GM12878 (cell line): ENCODE results near the gene C1QTNF5. TPM values are rescaled to one million over a fixed set of nuclear protein-coding genes. Genes with fewer than 3 reads are reported as not detected.

Source experiments
- ATAC-seq: fragments of 200-7000 bp; cut with Tn5 transposase; 3 replicates; pipeline ENCODE4 v1.9.1; 2020; ENCODE audit warnings: mild to moderate bottlenecking, moderate library complexity
- BruUV-seq: library from RNA; stranded (reverse); fragments of 400-500 nt; replicated peaks from 2 replicates; lab custom pipeline; 2021; lab: Mats Ljungman, UMichigan
- CTCF ChIA-PET: fragments of 300-600 bp; sonication (Branson Sonifier 250); formaldehyde crosslinking; extraction: SDS; loops from one replicate; lab custom pipeline; 2021; ENCODE audit warnings: inconsistent platforms; lab: Yijun Ruan, JAX
- POLR2A ChIA-PET: fragments of 350-600 bp; formaldehyde crosslinking; extraction: SDS; loops from one replicate; lab custom pipeline; 2021; ENCODE audit warnings: inconsistent platforms; lab: Charles Lee
- RAD21 ChIA-PET: fragments of 300-600 bp; sonication (Branson Sonifier 250); formaldehyde crosslinking; loops from one replicate; lab custom pipeline; 2023; ENCODE audit warnings: antibody characterized with exemption; ENCODE audit not compliant: unreplicated experiment; lab: Charles Lee
- SMC1A ChIA-PET: fragments of 300-600 bp; sonication (Branson Sonifier 250); formaldehyde crosslinking; loops from one replicate; lab custom pipeline; 2023; ENCODE audit not compliant: unreplicated experiment, uncharacterized antibody; lab: Charles Lee
- DNase-seq: peaks from one replicate; pipeline ENCODE4 v3.0.0-alpha.2; 2011; ENCODE audit warnings: low read depth, low spot score
- FAIRE-seq: peaks from 3 replicates; lab custom pipeline; 2011; peaks lifted over from hg19 to GRCh38; lab: Jason Lieb, UNC
- H2AFZ ChIP-seq: 2 replicates; pipeline ENCODE4 v1.6.0; 2011; ENCODE audit warnings: low read depth, low read length, control low read depth; ENCODE audit not compliant: control insufficient read depth
- H3K27ac ChIP-seq: 2 replicates; pipeline ENCODE4 v1.5.1; 2011; ENCODE audit warnings: control low read depth; ENCODE audit not compliant: control insufficient read depth, insufficient read depth
- H3K27me3 ChIP-seq, 2 experiments: replicated peaks in 1 of 2; 2 replicates each; pipeline versions ENCODE4 v1.6.0 to v1.6.1; 2011; ENCODE audit warnings: low read length in 1 of 2; ENCODE audit not compliant: control insufficient read depth in 2 of 2, insufficient read depth in 2 of 2
- H3K36me3 ChIP-seq, 2 experiments: 2 replicates each; pipeline ENCODE4 v1.5.1; 2011; ENCODE audit warnings: low read length in 1 of 2; ENCODE audit not compliant: control insufficient read depth in 2 of 2, insufficient read depth in 2 of 2
- H3K4me1 ChIP-seq: 2 replicates; pipeline ENCODE4 v1.6.1; 2011; ENCODE audit warnings: mild to moderate bottlenecking, low read length, moderate library complexity, mixed read lengths; ENCODE audit not compliant: control insufficient read depth, insufficient read depth
- H3K4me2 ChIP-seq: 2 replicates; pipeline ENCODE4 v1.6.0; 2011; ENCODE audit warnings: control low read depth; ENCODE audit not compliant: control insufficient read depth, insufficient read depth
- H3K4me3 ChIP-seq: fragments of 200-600 bp; sonication (generic); 2 replicates; pipeline ENCODE4 v1.5.1; 2016
- H3K79me2 ChIP-seq: 2 replicates; pipeline ENCODE4 v1.6.0; 2011; ENCODE audit warnings: low read length; ENCODE audit not compliant: control insufficient read depth, insufficient read depth
- H3K9ac ChIP-seq: 2 replicates; pipeline ENCODE4 v1.8.0; 2011; ENCODE audit warnings: low read length, control low read depth, mixed read lengths; ENCODE audit not compliant: control insufficient read depth, insufficient read depth
- H3K9me3 ChIP-seq: replicated peaks from 3 replicates; pipeline ENCODE4 v1.5.1; 2011; ENCODE audit warnings: mild to moderate bottlenecking, low read length; ENCODE audit not compliant: control insufficient read depth, insufficient read depth
- H4K20me1 ChIP-seq: 2 replicates; pipeline ENCODE4 v1.6.0; 2011; ENCODE audit not compliant: control insufficient read depth, insufficient read depth
- CBFB ChIP-seq: IDR thresholded peaks from 2 replicates; pipeline ENCODE4 v1.6.1; 2016; ENCODE audit warnings: antibody characterized with exemption, low read depth
- IKZF1 ChIP-seq: fragments of 450-650 bp; conservative IDR thresholded peaks from 2 replicates; pipeline ENCODE4 v1.6.1; 2017; ENCODE audit warnings: antibody characterized with exemption, mild to moderate bottlenecking
- PAX8 ChIP-seq: fragments of 450-650 bp; IDR thresholded peaks from 2 replicates; pipeline ENCODE4 v1.6.1; 2017; ENCODE audit warnings: mild to moderate bottlenecking, moderate library complexity
- TCF3 ChIP-seq: IDR thresholded peaks from 2 replicates; pipeline ENCODE4 v1.6.1; 2012; ENCODE audit warnings: low read depth, mild to moderate bottlenecking, low read length, borderline replicate concordance; ENCODE audit not compliant: insufficient read depth
- WGBS: methylation state at CpG from one replicate; pipeline ENCODE4 v1.1.6; 2016; ENCODE audit warnings: low lambda C conversion rate; ENCODE audit not compliant: insufficient replicate concordance, insufficient coverage; ENCODE audit errors: missing lambda C conversion rate; 5-methylcytosine and 5-hydroxymethylcytosine counted together
- in situ Hi-C: fragments of 300-500 bp; cut with MboI; formaldehyde crosslinking; loops from 9 replicates; pipeline ENCODE4 v1.14.3; 2018; ENCODE audit warnings: mixed read lengths
- intact Hi-C: fragments of 100-400 bp; cut with micrococcal nuclease; formaldehyde crosslinking; loops from one replicate; pipeline ENCODE4 v1.14.2; 2022; ENCODE audit not compliant: unreplicated experiment
- polyA plus RNA-seq, 11 experiments: library from polyadenylated mRNA; depleted of rRNA in 4 of 11; unstranded in 6 of 11; stranded (reverse) in 5 of 11; fragments of >200 nt; fragmentation: Nextera tagmentation in 4 of 11; fragmentation: Illumina TruSeq in 1 of 11; extraction: Ambion mirVana in 4 of 11; extraction: Trizol in 1 of 11; gene quantifications; 1 replicate in 1 of 11; 2 replicates in 10 of 11; pipeline versions ENCODE4 v1.2.1 to v1.2.3, GENCODE V29; 2011 to 2016; ENCODE audit warnings: inconsistent platforms in 2 of 11, missing spikeins in 2 of 11, low read depth in 1 of 11
- total RNA-seq, 4 experiments: library from RNA; depleted of rRNA in 3 of 4; stranded (reverse); fragments of >200 nt in 3 of 4; fragmentation: Illumina TruSeq in 1 of 4; extraction: Trizol in 1 of 4; gene quantifications; 2 replicates each; pipeline versions ENCODE4 v1.2.1 to v1.2.3, GENCODE V29; 2013 to 2021
- TF ChIP-seq, protein P1 (sequence below): fragments of 450-650 bp; formaldehyde crosslinking; IDR thresholded peaks from 2 replicates; pipeline ENCODE4 v1.4.0; 2020; ENCODE audit warnings: mild to moderate bottlenecking, moderate library complexity
- TF ChIP-seq, protein P2 (sequence below): IDR thresholded peaks from 2 replicates; pipeline ENCODE4 v1.6.1; 2012; ENCODE audit warnings: improper control_type of control experiment, low read depth, low read length; ENCODE audit not compliant: insufficient replicate concordance

C1QTNF5 gene
- total and polyA plus RNA-seq, 10 of the 15 experiments (the other 5 are each of a cell fraction or from before 2014, with no cell fraction given): not detected

DNA sequence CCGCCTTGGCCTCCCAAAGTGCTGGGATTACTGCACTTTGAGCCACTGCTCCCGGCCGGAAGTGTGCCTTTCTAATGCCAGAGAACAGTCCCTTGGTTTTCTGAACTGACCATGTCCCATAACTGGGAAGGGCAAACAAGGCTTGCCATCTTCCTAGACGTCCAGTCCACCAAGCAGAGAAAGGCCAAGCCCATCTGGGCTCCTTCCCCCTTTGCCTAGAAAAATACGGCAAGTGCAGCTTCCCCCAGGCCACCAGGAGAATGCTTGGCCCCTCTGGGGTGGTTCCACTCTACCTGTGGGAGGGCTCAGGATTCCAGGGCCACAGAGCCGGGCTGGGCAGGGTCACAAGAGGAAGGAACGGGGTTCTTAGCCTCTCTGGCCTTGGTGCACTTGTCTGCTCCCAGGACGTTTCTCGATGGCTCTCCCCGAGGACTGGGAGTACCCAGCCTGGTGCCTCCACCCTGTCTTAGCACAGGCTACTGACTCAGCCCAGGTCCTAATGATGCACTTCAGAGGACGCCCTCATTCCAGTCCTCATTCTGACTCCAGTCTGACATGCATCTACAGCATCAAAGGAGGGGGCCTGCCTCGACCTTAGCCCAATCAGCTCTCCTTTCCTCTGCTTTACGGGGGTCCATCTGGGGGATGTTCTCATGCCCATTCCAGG is 39.6 kb upstream of the C1QTNF5 start (continued):
- TF ChIP-seq, protein P1, sequence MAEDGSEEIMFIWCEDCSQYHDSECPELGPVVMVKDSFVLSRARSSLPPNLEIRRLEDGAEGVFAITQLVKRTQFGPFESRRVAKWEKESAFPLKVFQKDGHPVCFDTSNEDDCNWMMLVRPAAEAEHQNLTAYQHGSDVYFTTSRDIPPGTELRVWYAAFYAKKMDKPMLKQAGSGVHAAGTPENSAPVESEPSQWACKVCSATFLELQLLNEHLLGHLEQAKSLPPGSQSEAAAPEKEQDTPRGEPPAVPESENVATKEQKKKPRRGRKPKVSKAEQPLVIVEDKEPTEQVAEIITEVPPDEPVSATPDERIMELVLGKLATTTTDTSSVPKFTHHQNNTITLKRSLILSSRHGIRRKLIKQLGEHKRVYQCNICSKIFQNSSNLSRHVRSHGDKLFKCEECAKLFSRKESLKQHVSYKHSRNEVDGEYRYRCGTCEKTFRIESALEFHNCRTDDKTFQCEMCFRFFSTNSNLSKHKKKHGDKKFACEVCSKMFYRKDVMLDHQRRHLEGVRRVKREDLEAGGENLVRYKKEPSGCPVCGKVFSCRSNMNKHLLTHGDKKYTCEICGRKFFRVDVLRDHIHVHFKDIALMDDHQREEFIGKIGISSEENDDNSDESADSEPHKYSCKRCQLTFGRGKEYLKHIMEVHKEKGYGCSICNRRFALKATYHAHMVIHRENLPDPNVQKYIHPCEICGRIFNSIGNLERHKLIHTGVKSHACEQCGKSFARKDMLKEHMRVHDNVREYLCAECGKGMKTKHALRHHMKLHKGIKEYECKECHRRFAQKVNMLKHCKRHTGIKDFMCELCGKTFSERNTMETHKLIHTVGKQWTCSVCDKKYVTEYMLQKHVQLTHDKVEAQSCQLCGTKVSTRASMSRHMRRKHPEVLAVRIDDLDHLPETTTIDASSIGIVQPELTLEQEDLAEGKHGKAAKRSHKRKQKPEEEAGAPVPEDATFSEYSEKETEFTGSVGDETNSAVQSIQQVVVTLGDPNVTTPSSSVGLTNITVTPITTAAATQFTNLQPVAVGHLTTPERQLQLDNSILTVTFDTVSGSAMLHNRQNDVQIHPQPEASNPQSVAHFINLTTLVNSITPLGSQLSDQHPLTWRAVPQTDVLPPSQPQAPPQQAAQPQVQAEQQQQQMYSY (CRISPR knock-in tag): no peak
- TF ChIP-seq PAX8 (no peak), IKZF1 (no peak)
- TF ChIP-seq, all 136 proteins: peak for 0

DNA sequence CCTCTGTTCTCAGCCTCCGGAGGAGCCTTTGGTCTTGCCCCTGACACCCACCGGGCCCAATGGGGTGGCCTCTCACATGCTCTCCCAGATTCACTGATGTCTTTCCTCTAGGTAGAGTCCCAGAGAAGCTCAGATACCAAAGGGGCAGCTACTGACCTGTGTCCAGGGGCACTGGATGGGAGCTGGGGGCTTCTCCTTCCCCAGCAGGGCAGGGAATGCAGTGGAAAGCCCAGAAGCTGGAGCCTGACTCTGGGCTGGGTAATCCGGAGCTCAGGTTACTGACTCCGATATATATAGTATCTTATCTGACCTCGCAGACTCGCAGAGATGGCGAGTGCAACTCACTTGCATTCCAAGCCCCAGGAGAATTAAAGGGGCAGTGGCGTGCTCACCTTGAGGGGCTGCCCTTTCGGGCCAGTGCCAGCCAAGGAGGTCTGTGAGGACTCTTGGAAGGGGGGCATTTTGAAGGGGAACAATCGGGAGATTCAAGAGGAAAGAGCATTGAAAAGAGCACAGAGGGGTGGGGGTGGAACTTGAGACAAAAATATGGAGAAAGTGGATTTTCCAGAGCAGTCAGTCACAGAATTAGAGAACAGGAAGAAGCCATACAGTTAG is 38.3 kb upstream of the C1QTNF5 start:
- ChIA-PET SMC1A (interaction anchor here (0.6 to 0.8 kb wide), 2 partner anchors 96 to 419 kb away, joined by 3 to 4 read pairs; no protein-coding TSS in a partner anchor), CTCF (interaction anchor here (1.4 to 17.9 kb wide), 3 partner anchors 22 to 96 kb away, joined by 5 to 183 read pairs (median 5); no protein-coding TSS in a partner anchor), POLR2A (no interaction called here), RAD21 (interaction anchor here (0.9 kb wide), 1 partner anchor 96 kb away, joined by 3 read pairs; no protein-coding TSS in a partner anchor)
- Histone ChIP-seq H3K4me3 (no peak overlapping the region), H3K9ac (no peak overlapping the region), H3K9me3 (no peaks in the 10 kb centered on the region), H3K36me3 (no peaks in the 10 kb centered on the region), H3K79me2 (no peaks in the 10 kb centered on the region), H3K4me1 (0 out of 2 replicates have a peak, but pooled peaks cover 3% of the 10 kb centered on the region), H2AFZ (no peak overlapping the region), H3K4me2 (no peak overlapping the region), H4K20me1 (no peaks in the 10 kb centered on the region), H3K27me3 (peaks cover 0 to 8% of the 10 kb centered on the region in 2 experiments; a peak in 3 of 4 replicates), H3K27ac (no peak overlapping the region)
- 50% methylated on average over 10 of the region's 10 CpGs for WGBS
- ATAC-seq (no peak), DNase-seq (no peak), FAIRE-seq (no peak)
- in situ Hi-C loops (no loop called here), intact Hi-C loops (no loop called here)
- no TSS peak for BruUV-seq
- TF ChIP-seq, protein P2, sequence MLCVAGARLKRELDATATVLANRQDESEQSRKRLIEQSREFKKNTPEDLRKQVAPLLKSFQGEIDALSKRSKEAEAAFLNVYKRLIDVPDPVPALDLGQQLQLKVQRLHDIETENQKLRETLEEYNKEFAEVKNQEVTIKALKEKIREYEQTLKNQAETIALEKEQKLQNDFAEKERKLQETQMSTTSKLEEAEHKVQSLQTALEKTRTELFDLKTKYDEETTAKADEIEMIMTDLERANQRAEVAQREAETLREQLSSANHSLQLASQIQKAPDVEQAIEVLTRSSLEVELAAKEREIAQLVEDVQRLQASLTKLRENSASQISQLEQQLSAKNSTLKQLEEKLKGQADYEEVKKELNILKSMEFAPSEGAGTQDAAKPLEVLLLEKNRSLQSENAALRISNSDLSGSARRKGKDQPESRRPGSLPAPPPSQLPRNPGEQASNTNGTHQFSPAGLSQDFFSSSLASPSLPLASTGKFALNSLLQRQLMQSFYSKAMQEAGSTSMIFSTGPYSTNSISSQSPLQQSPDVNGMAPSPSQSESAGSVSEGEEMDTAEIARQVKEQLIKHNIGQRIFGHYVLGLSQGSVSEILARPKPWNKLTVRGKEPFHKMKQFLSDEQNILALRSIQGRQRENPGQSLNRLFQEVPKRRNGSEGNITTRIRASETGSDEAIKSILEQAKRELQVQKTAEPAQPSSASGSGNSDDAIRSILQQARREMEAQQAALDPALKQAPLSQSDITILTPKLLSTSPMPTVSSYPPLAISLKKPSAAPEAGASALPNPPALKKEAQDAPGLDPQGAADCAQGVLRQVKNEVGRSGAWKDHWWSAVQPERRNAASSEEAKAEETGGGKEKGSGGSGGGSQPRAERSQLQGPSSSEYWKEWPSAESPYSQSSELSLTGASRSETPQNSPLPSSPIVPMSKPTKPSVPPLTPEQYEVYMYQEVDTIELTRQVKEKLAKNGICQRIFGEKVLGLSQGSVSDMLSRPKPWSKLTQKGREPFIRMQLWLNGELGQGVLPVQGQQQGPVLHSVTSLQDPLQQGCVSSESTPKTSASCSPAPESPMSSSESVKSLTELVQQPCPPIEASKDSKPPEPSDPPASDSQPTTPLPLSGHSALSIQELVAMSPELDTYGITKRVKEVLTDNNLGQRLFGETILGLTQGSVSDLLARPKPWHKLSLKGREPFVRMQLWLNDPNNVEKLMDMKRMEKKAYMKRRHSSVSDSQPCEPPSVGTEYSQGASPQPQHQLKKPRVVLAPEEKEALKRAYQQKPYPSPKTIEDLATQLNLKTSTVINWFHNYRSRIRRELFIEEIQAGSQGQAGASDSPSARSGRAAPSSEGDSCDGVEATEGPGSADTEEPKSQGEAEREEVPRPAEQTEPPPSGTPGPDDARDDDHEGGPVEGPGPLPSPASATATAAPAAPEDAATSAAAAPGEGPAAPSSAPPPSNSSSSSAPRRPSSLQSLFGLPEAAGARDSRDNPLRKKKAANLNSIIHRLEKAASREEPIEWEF: no peak
- TF ChIP-seq CBFB: no peak
- no peak for TF ChIP-seq TCF3
- TF ChIP-seq, protein P1 (CRISPR knock-in tag): no peak
